Measurements from ENCODE around the gene PLEKHB2. TPM values are rescaled to one million over a fixed set of nuclear protein-coding genes. Genes with fewer than 3 reads are reported as not detected.
A peak's percentile ranks its signal among the peaks of the same experiment; 100 is the strongest.

The PLEKHB2 gene
- total and polyA plus RNA-seq, 9 of the 15 experiments (the other 6 are each of a cell fraction or from before 2014, with no cell fraction given): 41.3 to 71.5 (median 50.2) TPM

- TF ChIP-seq ZNF407 (IDR thresholded peaks at IDR 0.05; ENCODE audit: low read depth) (no peak), AFF4 (CRISPR knock-in tag; IDR thresholded peaks at IDR 0.05) (no peak), ZKSCAN3 (CRISPR knock-in tag; IDR thresholded peaks at IDR 0.05) (no peak), ARID3B (CRISPR knock-in tag; IDR thresholded peaks at IDR 0.05; ENCODE audit: borderline replicate concordance) (no peak), TFAM (CRISPR knock-in tag; conservative IDR thresholded peaks at IDR 0.05) (no peak), MYC (IDR thresholded peaks at IDR 0.05; ENCODE audit: low read depth, low read length) (peak; percentile 61), MYC (CRISPR knock-in tag; IDR thresholded peaks at IDR 0.05; ENCODE audit: borderline replicate concordance, low read depth) (no peak), EGR1 (conservative IDR thresholded peaks at IDR 0.05) (no peak), IRF9 (tag; IDR thresholded peaks at IDR 0.05) (no peak), HMGN3 (IDR thresholded peaks at IDR 0.05; ENCODE audit: borderline replicate concordance, extremely low read depth, insufficient read length, low read depth, low read length) (peak; percentile 77), MAZ (CRISPR knock-in tag; conservative IDR thresholded peaks at IDR 0.05 in 1 of 2, IDR thresholded peaks at IDR 0.05 in 1 of 2) (peak; percentile 55 to 93; a peak in 3 of 4 replicates)
These were observed 12.0 kb upstream of the PLEKHB2 start, which contains the start of gene FAM168B (continued) for GRCh38 chr2:131093006-131093695.
